A673 (cell line): ENCODE measurements around the gene TMEM184A.

Source experiments
- EZH2 ChIP-seq: fragments of 200-600 bp; sonication (generic); IDR thresholded peaks from 2 replicates; pipeline ENCODE4 v1.6.1; 2017; ENCODE audit warnings: borderline replicate concordance, low read depth, mild to moderate bottlenecking, mixed read lengths, antibody characterized with exemption, low read length; ENCODE audit not compliant: poor library complexity, severe bottlenecking
- TF ChIP-seq, protein P1 (sequence below): fragments of 300-800, 200-600 bp; sonication (generic); conservative IDR thresholded peaks from 2 replicates; pipeline ENCODE4 v1.5.1; 2017; ENCODE audit warnings: low read depth, mild to moderate bottlenecking, antibody characterized with exemption, low read length, moderate library complexity, mixed read lengths

- TF ChIP-seq EZH2, result no peak
- TF ChIP-seq, protein P1, sequence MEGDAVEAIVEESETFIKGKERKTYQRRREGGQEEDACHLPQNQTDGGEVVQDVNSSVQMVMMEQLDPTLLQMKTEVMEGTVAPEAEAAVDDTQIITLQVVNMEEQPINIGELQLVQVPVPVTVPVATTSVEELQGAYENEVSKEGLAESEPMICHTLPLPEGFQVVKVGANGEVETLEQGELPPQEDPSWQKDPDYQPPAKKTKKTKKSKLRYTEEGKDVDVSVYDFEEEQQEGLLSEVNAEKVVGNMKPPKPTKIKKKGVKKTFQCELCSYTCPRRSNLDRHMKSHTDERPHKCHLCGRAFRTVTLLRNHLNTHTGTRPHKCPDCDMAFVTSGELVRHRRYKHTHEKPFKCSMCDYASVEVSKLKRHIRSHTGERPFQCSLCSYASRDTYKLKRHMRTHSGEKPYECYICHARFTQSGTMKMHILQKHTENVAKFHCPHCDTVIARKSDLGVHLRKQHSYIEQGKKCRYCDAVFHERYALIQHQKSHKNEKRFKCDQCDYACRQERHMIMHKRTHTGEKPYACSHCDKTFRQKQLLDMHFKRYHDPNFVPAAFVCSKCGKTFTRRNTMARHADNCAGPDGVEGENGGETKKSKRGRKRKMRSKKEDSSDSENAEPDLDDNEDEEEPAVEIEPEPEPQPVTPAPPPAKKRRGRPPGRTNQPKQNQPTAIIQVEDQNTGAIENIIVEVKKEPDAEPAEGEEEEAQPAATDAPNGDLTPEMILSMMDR, result no peak
Measured at GRCh38 chr7:1547777-1548437, 8.1 kb downstream of the TMEM184A start.
